PC-3 (cell line): ENCODE results near the gene C12orf60.
"Not testable (repeated sequence)": the region's sequence is repeated elsewhere in the genome, so short reads cannot be mapped to it uniquely, and the experiment has no call there.

Source experiments
- EZH2 ChIP-seq: fragments of 300-600 bp; sonication (generic); IDR thresholded peaks from one replicate; pipeline ENCODE4 v1.6.1; 2017; ENCODE audit warnings: antibody characterized with exemption, mild to moderate bottlenecking, low read length; ENCODE audit not compliant: unreplicated experiment
- EZH2phosphoT487 ChIP-seq: fragments of 300-600 bp; sonication (generic); IDR thresholded peaks from 2 replicates; pipeline ENCODE4 v1.6.1; 2018; ENCODE audit warnings: mild to moderate bottlenecking, antibody characterized with exemption, low read length, borderline replicate concordance
- TF ChIP-seq, protein P1 (sequence below): fragments of 300-600 bp; sonication (generic); conservative IDR thresholded peaks from 2 replicates; pipeline ENCODE4 v1.5.1; 2017; ENCODE audit warnings: antibody characterized with exemption, low read depth, mild to moderate bottlenecking, low read length

DNA sequence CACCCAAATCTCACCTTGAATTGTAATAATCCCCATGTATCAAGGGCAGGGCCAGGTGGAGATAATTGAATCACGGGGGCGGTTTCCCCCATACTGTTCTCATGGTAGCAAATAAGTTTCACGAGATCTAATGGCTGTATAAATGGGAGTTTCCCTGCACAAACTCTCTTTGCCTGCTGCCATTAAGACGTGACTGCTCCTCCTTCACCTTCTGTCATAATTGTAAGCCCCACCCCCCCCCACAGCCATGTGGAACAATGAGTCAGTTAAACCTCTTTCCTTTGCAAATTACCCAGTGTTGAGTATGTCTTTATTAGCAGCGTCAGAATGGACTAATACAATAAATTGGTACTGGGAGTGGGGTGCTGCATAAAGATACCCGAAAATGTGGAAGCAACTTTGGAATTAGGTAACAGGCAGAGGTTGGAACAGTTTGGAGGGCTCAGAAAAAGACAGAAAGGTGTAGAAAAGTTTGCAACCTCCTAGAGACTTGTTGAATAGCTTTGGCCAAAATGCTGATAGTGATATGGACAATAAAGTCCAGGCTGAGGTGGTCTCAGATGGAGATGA is 43.7 kb upstream of the C12orf60 start:
- TF ChIP-seq, protein P1, sequence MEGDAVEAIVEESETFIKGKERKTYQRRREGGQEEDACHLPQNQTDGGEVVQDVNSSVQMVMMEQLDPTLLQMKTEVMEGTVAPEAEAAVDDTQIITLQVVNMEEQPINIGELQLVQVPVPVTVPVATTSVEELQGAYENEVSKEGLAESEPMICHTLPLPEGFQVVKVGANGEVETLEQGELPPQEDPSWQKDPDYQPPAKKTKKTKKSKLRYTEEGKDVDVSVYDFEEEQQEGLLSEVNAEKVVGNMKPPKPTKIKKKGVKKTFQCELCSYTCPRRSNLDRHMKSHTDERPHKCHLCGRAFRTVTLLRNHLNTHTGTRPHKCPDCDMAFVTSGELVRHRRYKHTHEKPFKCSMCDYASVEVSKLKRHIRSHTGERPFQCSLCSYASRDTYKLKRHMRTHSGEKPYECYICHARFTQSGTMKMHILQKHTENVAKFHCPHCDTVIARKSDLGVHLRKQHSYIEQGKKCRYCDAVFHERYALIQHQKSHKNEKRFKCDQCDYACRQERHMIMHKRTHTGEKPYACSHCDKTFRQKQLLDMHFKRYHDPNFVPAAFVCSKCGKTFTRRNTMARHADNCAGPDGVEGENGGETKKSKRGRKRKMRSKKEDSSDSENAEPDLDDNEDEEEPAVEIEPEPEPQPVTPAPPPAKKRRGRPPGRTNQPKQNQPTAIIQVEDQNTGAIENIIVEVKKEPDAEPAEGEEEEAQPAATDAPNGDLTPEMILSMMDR, result not testable (repeated sequence)
- TF ChIP-seq EZH2phosphoT487, EZH2: not testable (repeated sequence)
